ENCODE results near the gene TSHZ1.

Gene TSHZ1

GRCh38 chr18:75261430-75262223, 51.0 kb downstream of the TSHZ1 start:
- no peak overlapping the region for H3K4me3 ChIP-seq (ENCODE audit: low read depth, low read length)
- POLR2A ChIA-PET = no interaction called here
- TF ChIP-seq, protein P1, sequence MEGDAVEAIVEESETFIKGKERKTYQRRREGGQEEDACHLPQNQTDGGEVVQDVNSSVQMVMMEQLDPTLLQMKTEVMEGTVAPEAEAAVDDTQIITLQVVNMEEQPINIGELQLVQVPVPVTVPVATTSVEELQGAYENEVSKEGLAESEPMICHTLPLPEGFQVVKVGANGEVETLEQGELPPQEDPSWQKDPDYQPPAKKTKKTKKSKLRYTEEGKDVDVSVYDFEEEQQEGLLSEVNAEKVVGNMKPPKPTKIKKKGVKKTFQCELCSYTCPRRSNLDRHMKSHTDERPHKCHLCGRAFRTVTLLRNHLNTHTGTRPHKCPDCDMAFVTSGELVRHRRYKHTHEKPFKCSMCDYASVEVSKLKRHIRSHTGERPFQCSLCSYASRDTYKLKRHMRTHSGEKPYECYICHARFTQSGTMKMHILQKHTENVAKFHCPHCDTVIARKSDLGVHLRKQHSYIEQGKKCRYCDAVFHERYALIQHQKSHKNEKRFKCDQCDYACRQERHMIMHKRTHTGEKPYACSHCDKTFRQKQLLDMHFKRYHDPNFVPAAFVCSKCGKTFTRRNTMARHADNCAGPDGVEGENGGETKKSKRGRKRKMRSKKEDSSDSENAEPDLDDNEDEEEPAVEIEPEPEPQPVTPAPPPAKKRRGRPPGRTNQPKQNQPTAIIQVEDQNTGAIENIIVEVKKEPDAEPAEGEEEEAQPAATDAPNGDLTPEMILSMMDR (IDR thresholded peaks at IDR 0.05; ENCODE audit: insufficient read depth, low read length, missing control alignments) = no peak
- no peak for DNase-seq (ENCODE audit: low read depth, low spot score)
- CTCF ChIA-PET = no interaction called here

DNA sequence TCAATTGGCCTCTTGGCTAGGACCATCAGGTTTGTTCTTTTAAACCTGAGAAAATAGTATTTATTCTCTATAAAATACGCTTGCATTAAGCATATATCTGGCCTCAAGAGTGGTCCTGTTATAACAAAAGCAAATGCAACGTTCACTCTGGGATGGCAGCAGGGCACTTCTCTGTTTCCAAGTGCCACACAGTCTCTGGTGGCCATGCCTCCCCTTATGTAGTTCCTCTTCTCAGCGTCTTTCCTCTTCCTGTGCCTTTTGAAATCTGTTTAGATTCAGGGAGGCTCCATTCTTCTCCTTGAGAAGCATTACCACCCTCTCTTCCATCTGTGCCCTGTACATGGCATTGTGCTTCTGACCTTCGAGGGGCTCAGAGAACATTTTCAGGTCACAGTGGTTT, 51.9 kb downstream of the TSHZ1 start:
- no peak overlapping the region for H3K4me3 ChIP-seq (ENCODE audit: low read depth, low read length)
- DNase-seq (ENCODE audit: low read depth, low spot score) = no peak
- TF ChIP-seq, protein P1 (IDR thresholded peaks at IDR 0.05; ENCODE audit: insufficient read depth, low read length, missing control alignments) = no peak
- ChIA-PET CTCF (interaction anchor here (0.8 kb wide), 1 partner anchor 219 kb away, joined by 3 read pairs; no protein-coding TSS in a partner anchor), POLR2A (no interaction called here)

DNA sequence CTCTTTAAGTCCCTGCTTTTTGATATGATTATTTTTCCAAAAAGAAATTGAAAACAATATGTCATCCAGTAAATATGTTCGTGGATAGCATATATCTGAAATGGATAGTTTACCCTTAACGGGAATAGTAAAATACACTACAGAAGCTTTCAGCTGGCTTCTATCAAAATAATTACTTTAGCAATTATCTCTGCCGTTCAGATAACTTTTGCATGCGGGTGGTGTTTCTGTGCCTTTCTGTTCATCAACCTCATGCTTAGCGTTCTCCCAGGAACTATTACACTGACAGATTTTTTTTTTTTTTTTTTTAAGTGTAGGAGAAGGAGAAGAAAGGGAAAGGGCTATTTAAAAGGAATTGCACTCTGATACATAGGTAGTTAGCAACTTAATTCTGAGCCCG, 53.6 kb downstream of the TSHZ1 start:
- H3K4me3 ChIP-seq (ENCODE audit: low read depth, low read length) = no peak overlapping the region
- DNase-seq (ENCODE audit: low read depth, low spot score) = no peak
- TF ChIP-seq, protein P1 (IDR thresholded peaks at IDR 0.05; ENCODE audit: insufficient read depth, low read length, missing control alignments) = no peak
- ChIA-PET POLR2A (no interaction called here), CTCF (no interaction called here)

DNA sequence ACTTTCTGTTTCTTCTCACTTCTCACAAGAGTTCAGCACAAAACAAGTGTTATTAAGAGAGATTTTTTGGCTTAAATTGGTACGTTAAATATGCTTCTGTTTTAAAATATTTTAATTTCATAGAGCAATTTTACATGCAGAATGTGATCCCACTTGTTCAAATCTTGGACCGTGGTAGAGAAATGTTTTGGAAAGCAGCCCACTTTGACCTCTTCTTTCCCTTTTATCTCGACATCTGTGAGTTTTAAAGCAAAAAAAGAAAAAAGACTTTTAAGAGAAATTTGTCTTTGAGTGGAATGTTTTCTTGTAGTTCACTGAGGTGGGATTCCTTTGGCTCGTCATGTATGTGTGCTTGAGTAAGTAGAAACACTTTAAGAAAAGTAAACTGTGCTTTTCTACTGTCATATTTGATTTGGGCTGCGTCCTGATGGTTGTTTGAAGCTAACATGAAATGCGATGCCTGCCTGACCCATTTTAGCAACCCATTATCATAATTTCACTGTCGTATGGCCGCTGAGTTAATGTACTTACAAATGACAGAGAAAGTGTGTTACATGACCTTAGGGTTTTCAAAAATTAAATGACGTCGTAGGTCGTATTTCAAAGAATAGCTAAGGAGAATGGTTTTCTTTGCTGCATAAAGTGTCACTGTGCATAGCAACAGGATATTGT, 54.5 kb downstream of the TSHZ1 start:
- ChIA-PET POLR2A (no interaction called here), CTCF (interaction anchor here (1.2 to 1.3 kb wide), 2 partner anchors 10 to 12 kb away, joined by 3 to 4 read pairs; no protein-coding TSS in a partner anchor)
- no peak for DNase-seq (ENCODE audit: low read depth, low spot score)

GRCh38 chr18:75265872-75266271, 55.3 kb downstream of the TSHZ1 start:
- TF ChIP-seq, protein P1 (IDR thresholded peaks at IDR 0.05; ENCODE audit: insufficient read depth, low read length, missing control alignments) = no peak
- DNase-seq (ENCODE audit: low read depth, low spot score) = no peak
- CTCF ChIA-PET = interaction anchor here (1.2 to 1.3 kb wide), 2 partner anchors 9 to 11 kb away, joined by 3 to 4 read pairs; no protein-coding TSS in a partner anchor
- no peak overlapping the region for H3K4me3 ChIP-seq (ENCODE audit: low read depth, low read length)
- POLR2A ChIA-PET = no interaction called here

More for the DNA sequence above, 54.5 kb downstream of the TSHZ1 start:
- TF ChIP-seq, protein P1 (IDR thresholded peaks at IDR 0.05; ENCODE audit: insufficient read depth, low read length, missing control alignments) = no peak
- H3K4me3 ChIP-seq (ENCODE audit: low read depth, low read length) = no peak overlapping the region

DNA sequence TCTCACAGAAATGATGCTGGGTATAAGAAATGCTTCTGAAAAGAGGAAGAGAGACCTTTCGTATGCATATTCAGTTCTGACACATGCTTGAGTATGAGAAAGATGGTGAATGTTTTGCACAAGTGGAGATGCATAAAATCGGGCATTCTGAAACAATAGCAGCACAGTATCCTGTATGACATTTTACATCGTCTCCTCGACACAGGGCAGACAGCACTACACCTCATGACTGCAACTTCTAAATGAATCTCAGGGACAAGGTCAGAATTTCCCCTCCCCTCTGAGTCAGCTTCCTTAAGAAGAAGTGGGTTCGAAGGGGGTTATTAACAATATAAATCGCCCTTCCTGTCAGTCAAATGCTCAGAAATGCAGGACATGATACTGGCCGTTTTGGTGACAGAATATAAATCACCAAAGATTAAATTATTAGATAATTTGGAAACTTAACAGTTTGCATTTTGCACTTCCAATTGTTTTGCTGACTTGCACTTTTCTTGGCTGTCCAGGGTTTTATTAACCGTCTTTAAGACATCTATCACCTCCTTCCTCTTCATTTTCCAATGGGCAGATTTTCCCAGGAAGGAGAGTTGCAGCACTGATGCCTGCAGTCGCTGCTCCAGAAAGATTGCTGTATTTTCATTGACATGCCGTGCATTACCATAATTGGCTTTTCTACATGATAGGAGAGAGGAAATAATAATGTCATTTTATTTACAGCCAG, 57.2 kb downstream of the TSHZ1 start:
- H3K4me3 ChIP-seq (ENCODE audit: low read depth, low read length) = no peak overlapping the region
- TF ChIP-seq, protein P1 (IDR thresholded peaks at IDR 0.05; ENCODE audit: insufficient read depth, low read length, missing control alignments) = no peak
- no peak for DNase-seq (ENCODE audit: low read depth, low spot score)
- ChIA-PET POLR2A (no interaction called here), CTCF (no interaction called here)
